Hematopoietic multipotent progenitor cell treated with erythropoietin and hydrocortisone succinate and interleukin-3 and kit ligand, for 6 days (in vitro differentiated cells): ENCODE measurements around the gene CWF19L2.
"Not testable (repeated sequence)": the region's sequence is repeated elsewhere in the genome, so short reads cannot be mapped to it uniquely, and the experiment has no call there.

Experiments
- DNase-seq: peaks from one replicate; pipeline ENCODE4 v3.0.0-alpha.2; 2015

CWF19L2 gene

GRCh38 chr11:107457558-107458271, at the start of gene CWF19L2:
Gene CWF19L2, minus strand, starts transcription at chr11:107457825. Its CDS starts 9 bp downstream, at chr11:107457816.
- DNase-seq = peak; percentile 98

GRCh38 chr11:107505647-107506225, 48.1 kb upstream of the CWF19L2 start:
- DNase-seq = no peak

- DNase-seq = no peak
Measured at GRCh38 chr11:107504981-107505380, 47.4 kb upstream of the CWF19L2 start.

DNA sequence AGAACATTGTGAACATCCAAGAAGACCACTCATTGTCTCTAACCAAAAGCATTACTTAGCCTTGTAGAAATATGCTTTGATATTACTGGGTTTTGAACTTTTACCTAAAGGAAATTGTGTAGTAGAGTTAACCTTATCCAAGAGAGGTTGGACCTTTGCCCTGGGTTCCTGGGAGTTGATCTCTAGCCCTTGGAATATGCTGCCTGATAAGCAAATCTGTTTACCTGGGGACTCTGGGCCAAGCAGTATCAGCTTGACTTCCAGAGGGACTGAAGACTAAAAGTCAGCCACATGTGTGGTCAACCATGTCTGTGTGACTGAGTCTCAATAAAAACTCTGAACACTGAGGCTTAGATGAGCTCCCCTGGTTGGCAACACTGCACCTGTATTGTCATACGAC, 44.1 kb upstream of the CWF19L2 start:
- DNase-seq = no peak

- not testable (repeated sequence) for DNase-seq
Measured at GRCh38 chr11:107497371-107497770, 39.7 kb upstream of the CWF19L2 start.

- no peak for DNase-seq
Measured at GRCh38 chr11:107496011-107496410, 38.4 kb upstream of the CWF19L2 start.

DNA sequence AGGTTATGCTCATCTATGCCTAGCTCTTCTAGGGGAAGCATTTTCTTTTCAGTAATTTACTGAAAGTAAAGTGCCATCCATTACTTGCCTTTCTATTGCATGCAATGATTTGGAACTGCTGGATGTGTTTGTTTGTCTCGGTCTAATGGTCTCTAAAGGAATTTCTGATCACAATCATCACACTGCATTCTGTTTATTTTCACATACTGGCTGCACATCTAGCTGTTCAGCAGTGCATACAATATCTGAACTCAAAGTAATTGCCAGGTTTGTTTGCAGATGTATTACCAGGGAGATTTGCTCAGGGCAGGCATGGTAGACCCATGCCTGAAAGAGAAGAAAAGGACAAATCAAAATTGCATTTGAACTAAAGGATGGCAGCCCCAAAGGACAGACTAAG, 36.4 kb upstream of the CWF19L2 start:
- no peak for DNase-seq

- no peak for DNase-seq
Measured at GRCh38 chr11:107493117-107493516, 35.5 kb upstream of the CWF19L2 start.

GRCh38 chr11:107490836-107491235, 33.2 kb upstream of the CWF19L2 start:
- DNase-seq = no peak

GRCh38 chr11:107482234-107482633, 24.6 kb upstream of the CWF19L2 start:
- DNase-seq = no peak

GRCh38 chr11:107478922-107479321, 21.3 kb upstream of the CWF19L2 start:
- DNase-seq = no peak

DNA sequence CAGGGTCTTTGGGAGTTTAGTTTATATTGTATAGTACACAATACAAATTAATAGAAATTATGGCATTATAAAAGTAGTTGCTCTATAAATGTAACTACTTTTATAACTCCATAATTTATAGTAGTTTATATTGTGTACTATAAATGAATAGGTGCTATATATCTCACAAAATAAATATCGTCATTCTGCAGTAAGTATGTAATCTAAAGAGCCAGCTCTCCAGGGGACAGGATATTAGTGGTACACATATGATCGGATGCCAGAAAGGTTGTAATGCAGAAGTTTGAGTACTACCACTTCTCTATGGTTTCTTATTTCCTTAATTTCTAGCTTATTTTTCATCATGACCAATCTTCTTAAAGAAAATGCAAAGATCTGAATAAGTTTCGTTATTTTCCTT, 20.2 kb upstream of the CWF19L2 start:
- no peak for DNase-seq

DNA sequence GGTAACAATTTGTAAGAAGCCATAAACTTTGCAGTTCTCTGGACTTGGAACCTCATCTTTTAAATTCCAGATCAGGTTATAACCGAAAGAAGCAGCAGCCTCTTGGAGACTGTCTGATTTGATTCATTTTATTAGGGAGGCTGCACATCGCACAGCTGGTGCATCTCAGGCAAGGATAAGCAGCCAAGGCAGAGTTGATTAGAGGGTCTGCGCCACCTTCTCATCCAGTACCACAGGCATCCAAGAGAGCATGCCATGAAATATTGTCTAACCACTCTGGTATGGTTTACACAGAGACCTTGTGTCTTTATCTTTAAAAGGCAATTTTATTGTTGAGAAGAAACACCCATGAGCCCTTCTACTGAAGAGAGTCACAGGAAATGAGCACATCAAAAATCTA, 16.2 kb upstream of the CWF19L2 start:
- DNase-seq = no peak

GRCh38 chr11:107472966-107473365, 15.3 kb upstream of the CWF19L2 start:
- DNase-seq = no peak

DNA sequence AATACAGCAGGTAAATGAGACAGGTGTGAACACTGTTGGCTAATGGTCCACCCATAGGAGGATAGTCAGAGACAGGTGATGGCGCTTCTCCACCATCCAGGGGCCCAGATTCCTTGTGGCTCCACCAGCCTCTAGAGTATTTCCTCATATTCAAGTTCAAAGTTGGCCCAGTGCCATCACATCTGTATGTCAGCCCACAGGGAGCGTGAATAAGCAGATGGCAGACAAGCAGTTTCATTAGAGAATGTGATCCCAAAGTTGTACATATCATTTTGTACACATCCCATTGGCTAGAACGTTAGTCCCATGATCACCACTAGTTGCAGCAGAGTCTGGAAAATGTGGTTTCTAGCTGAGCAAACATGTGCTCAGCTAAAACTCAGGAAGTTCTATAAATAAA, 11.0 kb upstream of the CWF19L2 start:
- DNase-seq = peak; percentile 46

GRCh38 chr11:107467696-107468095, 10.1 kb upstream of the CWF19L2 start:
- DNase-seq = no peak

DNA sequence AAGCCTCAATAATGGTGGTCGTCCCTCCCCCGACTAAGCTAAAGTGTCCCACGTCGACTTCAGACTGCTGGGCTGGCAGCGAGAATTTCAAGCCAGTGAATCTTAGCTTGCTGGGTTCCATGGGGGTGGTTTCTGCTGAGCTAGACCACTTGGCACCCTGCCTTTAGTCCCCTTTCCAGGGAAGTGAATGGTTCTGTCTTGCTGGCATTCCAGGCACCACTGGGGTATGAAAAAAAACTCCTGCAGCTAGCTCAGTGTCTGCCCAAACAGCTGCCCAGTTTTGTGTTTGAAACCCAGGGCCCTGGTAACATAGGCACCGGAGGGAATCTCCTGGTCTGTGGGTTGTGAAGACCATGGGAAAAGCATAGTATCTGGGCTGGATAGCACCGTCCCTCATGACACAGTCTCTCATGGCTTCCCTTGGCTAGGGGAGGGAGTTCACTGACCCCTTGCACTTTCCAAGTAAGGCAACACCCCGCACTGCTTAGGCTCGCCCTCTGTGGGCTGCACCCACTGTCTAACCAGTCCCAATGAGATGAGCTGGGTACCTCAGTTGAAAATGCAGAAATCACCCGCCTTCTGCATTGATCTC, 8.7 kb upstream of the CWF19L2 start:
- not testable (repeated sequence) for DNase-seq

DNA sequence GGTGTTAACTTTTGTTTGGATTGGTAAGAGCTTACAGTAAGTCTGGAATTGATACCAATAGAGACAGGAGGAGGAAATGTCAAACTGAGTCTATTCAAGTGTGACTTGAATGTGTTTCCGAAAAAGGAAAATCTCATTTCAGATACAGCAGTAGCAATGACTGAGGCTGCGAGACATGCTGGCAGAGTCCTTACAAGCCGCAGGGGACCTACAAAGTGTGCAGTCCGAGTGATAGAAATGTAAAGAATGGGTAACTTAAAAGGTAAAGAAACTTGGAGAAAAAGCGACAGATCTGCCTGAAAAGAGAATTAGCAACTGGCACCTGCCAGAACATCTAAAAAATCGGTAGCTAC, 444 bp downstream of the CWF19L2 start:
- peak; percentile 54 for DNase-seq

- no peak for DNase-seq
Measured at GRCh38 chr11:107453594-107454286, 3.9 kb downstream of the CWF19L2 start.

- DNase-seq = no peak
Measured at GRCh38 chr11:107446822-107447431, 10.7 kb downstream of the CWF19L2 start.

- DNase-seq = no peak
Measured at GRCh38 chr11:107442715-107443215, 14.9 kb downstream of the CWF19L2 start.

DNA sequence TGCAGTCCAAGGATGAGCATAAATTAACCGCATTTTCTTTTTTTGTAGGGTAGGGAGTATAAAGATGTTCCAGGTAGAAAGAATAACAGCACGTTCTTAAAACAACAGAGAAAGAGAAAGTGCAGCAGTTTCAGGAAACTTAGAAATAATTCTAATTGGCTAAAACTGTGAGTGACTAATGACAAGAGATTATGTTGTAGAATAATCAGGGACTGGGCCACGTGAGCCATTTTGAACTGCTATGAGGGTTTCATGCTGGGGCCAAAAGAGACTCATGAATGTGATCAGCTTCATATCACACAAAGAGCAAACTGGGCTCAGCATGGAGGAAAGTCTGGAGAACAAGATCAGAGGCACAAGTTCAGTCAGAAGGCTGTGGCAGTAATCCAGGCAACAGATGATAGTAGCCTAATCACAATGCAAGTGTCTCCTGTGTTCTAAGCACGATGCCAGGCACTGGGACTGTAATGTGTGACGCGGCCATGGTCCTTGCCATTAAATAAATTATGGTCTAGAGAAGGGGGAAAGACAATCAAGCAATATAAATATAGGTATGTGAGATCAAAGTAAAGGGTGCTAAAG, 17.9 kb downstream of the CWF19L2 start:
- DNase-seq = no peak

GRCh38 chr11:107438148-107438547, 19.5 kb downstream of the CWF19L2 start:
- no peak for DNase-seq
